GM12878 (cell line): ENCODE measurements around the gene HMGCR. TPM values are rescaled to one million over a fixed set of nuclear protein-coding genes. Genes with fewer than 3 reads are reported as not detected.

Source experiments
- ATAC-seq: fragments of 200-7000 bp; cut with Tn5 transposase; 3 replicates; pipeline ENCODE4 v1.9.1; 2020; ENCODE audit warnings: mild to moderate bottlenecking, moderate library complexity
- BruUV-seq: library from RNA; stranded (reverse); fragments of 400-500 nt; replicated peaks from 2 replicates; lab custom pipeline; 2021; lab: Mats Ljungman, UMichigan
- CTCF ChIA-PET: fragments of 300-600 bp; sonication (Branson Sonifier 250); formaldehyde crosslinking; extraction: SDS; loops from one replicate; lab custom pipeline; 2021; ENCODE audit warnings: inconsistent platforms; lab: Yijun Ruan, JAX
- POLR2A ChIA-PET: fragments of 350-600 bp; formaldehyde crosslinking; extraction: SDS; loops from one replicate; lab custom pipeline; 2021; ENCODE audit warnings: inconsistent platforms; lab: Charles Lee
- RAD21 ChIA-PET: fragments of 300-600 bp; sonication (Branson Sonifier 250); formaldehyde crosslinking; loops from one replicate; lab custom pipeline; 2023; ENCODE audit warnings: antibody characterized with exemption; ENCODE audit not compliant: unreplicated experiment; lab: Charles Lee
- SMC1A ChIA-PET: fragments of 300-600 bp; sonication (Branson Sonifier 250); formaldehyde crosslinking; loops from one replicate; lab custom pipeline; 2023; ENCODE audit not compliant: unreplicated experiment, uncharacterized antibody; lab: Charles Lee
- DNase-seq: peaks from one replicate; pipeline ENCODE4 v3.0.0-alpha.2; 2011; ENCODE audit warnings: low read depth, low spot score
- FAIRE-seq: peaks from 3 replicates; lab custom pipeline; 2011; peaks lifted over from hg19 to GRCh38; lab: Jason Lieb, UNC
- H2AFZ ChIP-seq: 2 replicates; pipeline ENCODE4 v1.6.0; 2011; ENCODE audit warnings: low read depth, low read length, control low read depth; ENCODE audit not compliant: control insufficient read depth
- H3K27ac ChIP-seq: 2 replicates; pipeline ENCODE4 v1.5.1; 2011; ENCODE audit warnings: control low read depth; ENCODE audit not compliant: control insufficient read depth, insufficient read depth
- H3K27me3 ChIP-seq, 2 experiments: replicated peaks in 1 of 2; 2 replicates each; pipeline versions ENCODE4 v1.6.0 to v1.6.1; 2011; ENCODE audit warnings: low read length in 1 of 2; ENCODE audit not compliant: control insufficient read depth in 2 of 2, insufficient read depth in 2 of 2
- H3K36me3 ChIP-seq, 2 experiments: 2 replicates each; pipeline ENCODE4 v1.5.1; 2011; ENCODE audit warnings: low read length in 1 of 2; ENCODE audit not compliant: control insufficient read depth in 2 of 2, insufficient read depth in 2 of 2
- H3K4me1 ChIP-seq: 2 replicates; pipeline ENCODE4 v1.6.1; 2011; ENCODE audit warnings: mild to moderate bottlenecking, low read length, moderate library complexity, mixed read lengths; ENCODE audit not compliant: control insufficient read depth, insufficient read depth
- H3K4me2 ChIP-seq: 2 replicates; pipeline ENCODE4 v1.6.0; 2011; ENCODE audit warnings: control low read depth; ENCODE audit not compliant: control insufficient read depth, insufficient read depth
- H3K4me3 ChIP-seq: fragments of 200-600 bp; sonication (generic); 2 replicates; pipeline ENCODE4 v1.5.1; 2016
- H3K79me2 ChIP-seq: 2 replicates; pipeline ENCODE4 v1.6.0; 2011; ENCODE audit warnings: low read length; ENCODE audit not compliant: control insufficient read depth, insufficient read depth
- H3K9ac ChIP-seq: 2 replicates; pipeline ENCODE4 v1.8.0; 2011; ENCODE audit warnings: low read length, control low read depth, mixed read lengths; ENCODE audit not compliant: control insufficient read depth, insufficient read depth
- H3K9me3 ChIP-seq: replicated peaks from 3 replicates; pipeline ENCODE4 v1.5.1; 2011; ENCODE audit warnings: mild to moderate bottlenecking, low read length; ENCODE audit not compliant: control insufficient read depth, insufficient read depth
- H4K20me1 ChIP-seq: 2 replicates; pipeline ENCODE4 v1.6.0; 2011; ENCODE audit not compliant: control insufficient read depth, insufficient read depth
- CTCF ChIP-seq, 3 experiments: IDR thresholded peaks in 2 of 3; conservative IDR thresholded peaks in 1 of 3; 2 replicates each; pipeline ENCODE4 v1.5.1; 2011; ENCODE audit warnings: low read depth in 3 of 3, low read length in 3 of 3, mild to moderate bottlenecking in 3 of 3, control low read depth in 2 of 3, moderate library complexity in 2 of 3, inconsistent platforms in 1 of 3, mixed read lengths in 1 of 3; ENCODE audit not compliant: control insufficient read depth in 2 of 3, insufficient read depth in 1 of 3; ENCODE audit errors: extremely low read depth in 1 of 3
- DPF2 ChIP-seq: fragments of 450-650 bp; IDR thresholded peaks from 2 replicates; pipeline ENCODE4 v1.6.1; 2017; ENCODE audit warnings: mild to moderate bottlenecking
- EZH2 ChIP-seq: IDR thresholded peaks from 2 replicates; pipeline ENCODE4 v1.6.1; 2012; ENCODE audit warnings: low read depth, mild to moderate bottlenecking, control low read depth, inconsistent platforms, low read length, borderline replicate concordance; ENCODE audit not compliant: control insufficient read depth
- KDM1A ChIP-seq: fragments of 200-600 bp; sonication (generic); IDR thresholded peaks from 2 replicates; pipeline ENCODE4 v1.6.1; 2016; ENCODE audit warnings: borderline replicate concordance
- LARP7 ChIP-seq: fragments of 450-650 bp; IDR thresholded peaks from 2 replicates; pipeline ENCODE4 v1.6.1; 2017; ENCODE audit warnings: mild to moderate bottlenecking
- NFYA ChIP-seq: IDR thresholded peaks from 2 replicates; pipeline ENCODE4 v1.6.1; 2011; ENCODE audit warnings: low read depth, mild to moderate bottlenecking, low read length, improper control_type of control experiment, borderline replicate concordance
- NFYB ChIP-seq: IDR thresholded peaks from 2 replicates; pipeline ENCODE4 v1.6.1; 2011; ENCODE audit warnings: low read depth, mild to moderate bottlenecking, low read length, improper control_type of control experiment, moderate library complexity; ENCODE audit not compliant: insufficient read depth
- PML ChIP-seq: IDR thresholded peaks from 2 replicates; pipeline ENCODE4 v1.6.1; 2012; ENCODE audit warnings: low read length, inconsistent platforms
- RAD21 ChIP-seq: IDR thresholded peaks from 2 replicates; pipeline ENCODE4 v1.6.1; 2011; ENCODE audit warnings: mild to moderate bottlenecking, low read depth, low read length, moderate library complexity; ENCODE audit not compliant: insufficient read depth
- RELA ChIP-seq: fragments of 450-650 bp; IDR thresholded peaks from 2 replicates; pipeline ENCODE4 v1.8.0; 2014; ENCODE audit warnings: borderline replicate concordance; ENCODE audit not compliant: partially characterized antibody
- SMAD5 ChIP-seq: IDR thresholded peaks from 2 replicates; pipeline ENCODE4 v1.6.1; 2016; ENCODE audit warnings: antibody characterized with exemption, low read depth
- SP1 ChIP-seq: IDR thresholded peaks from one replicate; pipeline ENCODE4 v1.6.1; 2011; ENCODE audit warnings: low read depth, low read length
- SREBF1 ChIP-seq: IDR thresholded peaks from 2 replicates; pipeline ENCODE4 v1.6.1; 2012; ENCODE audit warnings: mild to moderate bottlenecking, low read length
- SRF ChIP-seq, 2 experiments: IDR thresholded peaks; 2 replicates each; pipeline ENCODE4 v1.6.1; 2011; ENCODE audit warnings: low read depth in 2 of 2, low read length in 2 of 2, mild to moderate bottlenecking in 1 of 2, moderate library complexity in 1 of 2
- TCF12 ChIP-seq: IDR thresholded peaks from 2 replicates; pipeline ENCODE4 v1.6.1; 2011; ENCODE audit warnings: low read depth, mild to moderate bottlenecking, low read length
- ZBTB11 ChIP-seq: fragments of 450-650 bp; formaldehyde crosslinking; IDR thresholded peaks from 2 replicates; pipeline ENCODE4 v1.5.0; 2022; ENCODE audit warnings: mild to moderate bottlenecking, missing genetic modification characterization
- WGBS: methylation state at CpG from one replicate; pipeline ENCODE4 v1.1.6; 2016; ENCODE audit warnings: low lambda C conversion rate; ENCODE audit not compliant: insufficient replicate concordance, insufficient coverage; ENCODE audit errors: missing lambda C conversion rate; 5-methylcytosine and 5-hydroxymethylcytosine counted together
- in situ Hi-C: fragments of 300-500 bp; cut with MboI; formaldehyde crosslinking; loops from 9 replicates; pipeline ENCODE4 v1.14.3; 2018; ENCODE audit warnings: mixed read lengths
- intact Hi-C: fragments of 100-400 bp; cut with micrococcal nuclease; formaldehyde crosslinking; loops from one replicate; pipeline ENCODE4 v1.14.2; 2022; ENCODE audit not compliant: unreplicated experiment
- polyA plus RNA-seq, 11 experiments: library from polyadenylated mRNA; depleted of rRNA in 4 of 11; unstranded in 6 of 11; stranded (reverse) in 5 of 11; fragments of >200 nt; fragmentation: Nextera tagmentation in 4 of 11; fragmentation: Illumina TruSeq in 1 of 11; extraction: Ambion mirVana in 4 of 11; extraction: Trizol in 1 of 11; gene quantifications; 1 replicate in 1 of 11; 2 replicates in 10 of 11; pipeline versions ENCODE4 v1.2.1 to v1.2.3, GENCODE V29; 2011 to 2016; ENCODE audit warnings: inconsistent platforms in 2 of 11, missing spikeins in 2 of 11, low read depth in 1 of 11
- total RNA-seq, 4 experiments: library from RNA; depleted of rRNA in 3 of 4; stranded (reverse); fragments of >200 nt in 3 of 4; fragmentation: Illumina TruSeq in 1 of 4; extraction: Trizol in 1 of 4; gene quantifications; 2 replicates each; pipeline versions ENCODE4 v1.2.1 to v1.2.3, GENCODE V29; 2013 to 2021

HMGCR gene
- total and polyA plus RNA-seq, 10 of the 15 experiments (the other 5 are each of a cell fraction or from before 2014, with no cell fraction given), result 30.8 to 119 (median 73.9) TPM

- Histone ChIP-seq H3K9me3 (no peaks in the 10 kb centered on the region), H3K27ac (no peak overlapping the region), H3K79me2 (no peaks in the 10 kb centered on the region), H2AFZ (no peak overlapping the region), H3K4me1 (no peaks in the 10 kb centered on the region), H3K9ac (no peak overlapping the region), H3K27me3 (no peaks in the 10 kb centered on the region), H3K4me2 (no peak overlapping the region), H3K4me3 (no peak overlapping the region), H3K36me3 (peaks cover 3 to 20% of the 10 kb centered on the region in 2 experiments; a peak in 3 of 4 replicates), H4K20me1 (no peaks in the 10 kb centered on the region)
- in situ Hi-C loops, result no loop called here
- no TSS peak for BruUV-seq
- ChIA-PET SMC1A (interaction anchor here (0.8 to 1.7 kb wide), 6 partner anchors 10 to 296 kb away, joined by 3 to 7 read pairs (median 4); no protein-coding TSS in a partner anchor), CTCF (interaction anchor here (0.9 to 1.4 kb wide), 2 partner anchors 148 to 298 kb away, joined by 3 read pairs; no protein-coding TSS in a partner anchor), POLR2A (interaction anchor here (1.4 kb wide), 1 partner anchor 47 kb away, joined by 3 read pairs; the partner anchor contains the start of gene HMGCR), RAD21 (no interaction called here)
- no peak for DNase-seq
- intact Hi-C loops, result no loop called here
- no peak for ATAC-seq
- TF ChIP-seq PML (no peak), NFYB (no peak), ZBTB11 (CRISPR knock-in tag) (no peak), NFYA (no peak), DPF2 (no peak), RELA (no peak), EZH2 (no peak), SRF (IDR thresholded peaks at IDR 0.05; ENCODE audit: low read depth in 2 of 2, low read length in 2 of 2) (no peak), KDM1A (no peak), RAD21 (no peak), TCF12 (no peak), LARP7 (no peak), CTCF (IDR thresholded peaks at IDR 0.05 in 2 of 3, conservative IDR thresholded peaks at IDR 0.05 in 1 of 3; ENCODE audit: control insufficient read depth in 2 of 3, extremely low read depth in 1 of 3, insufficient read depth in 1 of 3, low read depth in 3 of 3, low read length in 3 of 3) (no peak), SP1 (no peak), SREBF1 (no peak), SMAD5 (no peak)
- FAIRE-seq, result no peak
- 90% methylated on average over 1 of the region's 1 CpG for WGBS
Measured at GRCh38 chr5:75384218-75384617, 47.2 kb downstream of the HMGCR start.
